ENCODE measurements around the gene GNA12.

GNA12 gene

GRCh38 chr7:2716488-2716887, 127.6 kb downstream of the GNA12 start:
- POLR2A ChIA-PET = no interaction called here
- DNase-seq (ENCODE audit: extremely low spot score) = no peak
- TF ChIP-seq CTCF (IDR thresholded peaks at IDR 0.05; ENCODE audit: control extremely low read depth, extremely low read depth, low read depth, missing control alignments) = no peak
- CTCF ChIA-PET = interaction anchor here (0.9 to 8.1 kb wide), 8 partner anchors 8 to 148 kb away, joined by 3 to 56 read pairs (median 4); partner anchors contain the start of gene AMZ1

DNA sequence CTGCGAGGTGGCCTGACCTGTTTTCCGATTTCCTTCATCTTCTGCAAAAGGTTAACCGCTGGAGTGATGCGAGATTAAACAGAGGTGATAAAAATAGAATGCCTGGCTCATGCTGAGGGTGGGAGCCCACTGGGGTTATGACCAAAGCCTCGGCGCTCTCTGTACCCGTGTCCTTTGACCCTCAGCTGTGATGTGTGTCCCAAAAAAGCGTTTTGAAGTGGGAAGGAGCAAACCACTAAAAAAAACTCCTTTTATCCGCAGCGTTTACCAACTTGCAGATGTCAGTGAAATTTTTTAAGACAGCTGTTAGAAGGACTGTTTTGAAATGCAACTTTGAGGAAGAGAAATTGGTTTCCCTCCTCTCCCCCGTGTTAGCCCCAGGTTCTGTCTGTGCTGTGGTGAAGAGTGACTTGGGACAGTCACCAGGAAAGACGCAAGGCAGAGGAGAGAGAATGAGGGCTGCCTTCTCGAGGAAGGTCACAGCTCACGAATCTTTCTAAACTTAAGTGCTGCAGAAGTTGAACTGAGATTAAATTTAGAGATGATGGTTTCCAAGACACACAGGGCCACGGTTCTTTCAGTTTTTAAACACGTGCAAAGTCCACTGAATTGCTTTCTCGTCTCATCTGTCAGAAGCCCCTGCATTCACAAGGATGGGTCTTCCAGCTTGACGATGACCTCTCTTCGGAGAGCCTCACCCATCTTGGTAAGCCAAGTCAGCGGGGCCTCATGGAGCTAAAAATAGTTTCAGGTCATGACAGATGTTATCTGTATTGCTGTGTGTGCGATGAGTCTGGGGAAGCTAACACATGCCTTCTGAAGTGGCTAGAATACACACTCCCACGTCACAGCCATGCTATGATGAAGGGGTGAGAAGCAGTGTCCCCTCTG, 128.5 kb downstream of the GNA12 start:
- no peak for TF ChIP-seq CTCF (IDR thresholded peaks at IDR 0.05; ENCODE audit: control extremely low read depth, extremely low read depth, low read depth, missing control alignments)
- ChIA-PET CTCF (interaction anchor here (0.9 to 8.1 kb wide), 8 partner anchors 10 to 149 kb away, joined by 3 to 56 read pairs (median 4); partner anchors contain the start of gene AMZ1), POLR2A (no interaction called here)
- no peak for DNase-seq (ENCODE audit: extremely low spot score)

- no peak for DNase-seq (ENCODE audit: extremely low spot score)
- ChIA-PET POLR2A (no interaction called here), CTCF (interaction anchor here (1.5 to 8.1 kb wide), 6 partner anchors 15 to 64 kb away, joined by 3 to 56 read pairs (median 10); partner anchors contain the start of gene AMZ1)
- TF ChIP-seq CTCF (IDR thresholded peaks at IDR 0.05; ENCODE audit: control extremely low read depth, extremely low read depth, low read depth, missing control alignments) = no peak
Measured at GRCh38 chr7:2714636-2715035, 129.5 kb downstream of the GNA12 start.

DNA sequence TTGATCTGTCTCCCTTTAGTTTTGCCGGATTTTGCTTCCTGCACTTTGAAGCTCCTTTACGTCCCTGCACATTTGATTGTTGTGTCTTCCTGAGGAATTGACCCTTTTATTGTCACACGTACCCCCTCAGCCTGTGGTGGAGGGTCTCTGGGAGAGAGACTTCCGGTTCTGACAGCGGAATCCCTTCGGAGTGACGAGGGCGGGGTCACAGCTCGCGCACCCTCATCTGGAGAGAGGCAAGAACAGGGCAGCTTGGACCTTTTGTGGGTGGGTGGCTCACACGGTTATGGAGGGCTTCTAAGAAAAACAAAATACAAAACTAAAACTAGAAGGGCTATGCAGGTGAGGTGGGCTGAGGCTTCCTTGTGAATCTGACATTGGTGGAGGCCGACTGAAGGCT, 130.1 kb downstream of the GNA12 start:
- CTCF ChIA-PET = interaction anchor here (1.5 to 8.1 kb wide), 4 partner anchors 15 to 44 kb away, joined by 3 to 56 read pairs (median 16); partner anchors contain the start of gene AMZ1
- no peak for TF ChIP-seq CTCF (IDR thresholded peaks at IDR 0.05; ENCODE audit: control extremely low read depth, extremely low read depth, low read depth, missing control alignments)
- DNase-seq (ENCODE audit: extremely low spot score) = no peak
- POLR2A ChIA-PET = no interaction called here

GRCh38 chr7:2713370-2713769, 130.7 kb downstream of the GNA12 start:
- no peak for TF ChIP-seq CTCF (IDR thresholded peaks at IDR 0.05; ENCODE audit: control extremely low read depth, extremely low read depth, low read depth, missing control alignments)
- CTCF ChIA-PET = interaction anchor here (1.5 to 8.1 kb wide), 5 partner anchors 8 to 43 kb away, joined by 3 to 56 read pairs (median 17); partner anchors contain the start of gene AMZ1
- POLR2A ChIA-PET = no interaction called here
- no peak for DNase-seq (ENCODE audit: extremely low spot score)

- no peak for DNase-seq (ENCODE audit: extremely low spot score)
- TF ChIP-seq CTCF (IDR thresholded peaks at IDR 0.05; ENCODE audit: control extremely low read depth, extremely low read depth, low read depth, missing control alignments) = no peak
- ChIA-PET CTCF (interaction anchor here (0.8 to 8.1 kb wide), 7 partner anchors 9 to 128 kb away, joined by 3 to 65 read pairs (median 55); no protein-coding TSS in a partner anchor), POLR2A (no interaction called here)
Measured at GRCh38 chr7:2711895-2712675, 132.0 kb downstream of the GNA12 start.

All from GM10248 (cell line).